GF-D8 (cell line): Measurements from ENCODE around the gene TFG.

Experiments used
- DNase-seq: peaks from one replicate; lab custom pipeline; 2025; lab: John Stamatoyannopoulos, UW

TFG gene

DNA sequence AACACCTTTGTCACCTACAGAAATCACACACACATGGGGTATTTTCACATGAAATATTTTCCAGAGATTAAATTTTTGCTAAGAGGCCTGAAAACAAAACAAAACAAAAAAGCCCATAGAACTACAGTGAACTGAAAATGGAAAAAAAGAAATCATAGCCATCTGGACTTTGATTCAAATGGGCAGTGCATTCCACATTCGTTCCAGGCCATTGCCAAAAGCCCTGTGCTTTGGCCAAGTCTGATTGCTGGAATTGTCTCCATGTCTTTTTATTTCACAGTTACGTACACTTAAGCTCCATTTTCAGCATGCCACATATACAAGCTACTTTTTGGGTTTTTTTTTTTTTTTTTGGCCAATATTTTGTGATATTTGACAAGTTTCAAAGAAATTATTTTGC lies 47.1 kb downstream of the TFG start:
- DNase-seq, result no peak

DNA sequence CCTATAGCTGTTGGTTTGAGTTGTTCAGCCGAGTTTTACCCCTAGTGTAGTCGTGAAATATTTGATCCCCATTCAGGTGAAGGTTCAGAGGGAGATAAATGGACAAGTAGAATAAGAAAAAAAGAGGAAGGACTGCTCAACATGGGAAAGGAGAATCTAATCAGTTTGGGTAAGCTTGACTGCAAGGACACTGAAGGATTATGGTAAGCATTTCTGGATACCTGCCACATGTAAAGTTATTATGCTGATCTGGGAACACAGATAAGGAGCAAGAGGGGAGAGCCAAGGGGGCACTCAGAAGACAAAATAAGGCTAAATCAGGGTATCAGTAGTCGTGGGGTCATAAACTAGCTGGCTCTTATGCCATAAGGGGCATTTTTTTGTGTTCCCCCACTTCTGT lies 49.9 kb downstream of the TFG start:
- no peak for DNase-seq

DNA sequence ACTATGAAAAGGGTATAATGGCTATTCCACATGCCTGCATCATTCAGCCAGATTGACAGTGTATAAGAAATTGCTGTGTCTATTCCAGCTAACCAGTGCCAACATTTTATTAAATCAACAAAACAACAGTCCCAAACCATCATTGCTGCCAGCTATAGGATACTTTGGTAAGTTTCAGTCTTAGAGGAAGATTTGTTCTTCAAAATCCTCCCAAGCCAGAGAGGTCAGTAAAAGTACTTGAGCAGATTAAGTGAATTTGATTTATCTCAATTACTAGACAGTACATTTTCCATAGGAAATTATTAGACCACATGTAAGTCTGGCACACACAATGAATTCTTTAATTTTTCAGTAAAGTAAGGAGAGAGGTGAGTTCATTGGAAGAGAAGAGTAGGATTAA lies 50.7 kb downstream of the TFG start:
- DNase-seq, result no peak

- no peak for DNase-seq
Measured at GRCh38 chr3:100760377-100760776, 51.1 kb downstream of the TFG start.

DNA sequence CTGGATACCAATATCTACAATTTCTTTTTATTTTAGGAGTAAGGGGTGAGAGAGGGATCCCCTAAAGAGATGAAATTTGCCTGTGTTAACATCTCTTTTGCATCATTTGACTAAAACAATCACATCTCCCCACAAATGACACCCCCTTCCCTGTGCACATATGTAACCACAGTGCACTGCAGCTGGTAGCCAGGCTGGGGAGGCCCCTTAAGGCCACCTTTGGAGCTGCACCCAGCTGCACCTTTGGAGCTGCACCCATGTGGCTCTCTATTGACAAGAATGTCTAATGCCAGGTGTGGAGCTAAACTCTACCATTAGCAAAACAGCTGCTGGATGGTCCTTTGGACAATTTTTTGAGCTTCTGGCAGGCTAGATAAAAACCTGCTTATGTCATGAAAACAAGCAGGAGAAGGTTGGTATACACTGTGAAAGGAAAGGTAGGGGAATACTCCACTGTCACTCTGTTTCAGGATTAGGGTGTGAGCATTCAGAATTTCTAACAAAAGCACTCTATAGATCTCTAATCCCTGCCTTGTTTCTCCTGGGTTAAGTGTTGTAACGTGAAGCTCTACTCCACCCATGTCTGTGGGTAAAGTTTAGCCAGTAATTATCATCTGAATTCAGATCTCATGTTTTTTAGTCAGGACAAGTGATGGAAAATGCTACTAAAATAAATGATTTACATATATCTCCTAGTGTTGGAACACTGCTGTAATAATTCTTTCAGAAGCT lies 52.1 kb downstream of the TFG start:
- DNase-seq, result no peak

DNA sequence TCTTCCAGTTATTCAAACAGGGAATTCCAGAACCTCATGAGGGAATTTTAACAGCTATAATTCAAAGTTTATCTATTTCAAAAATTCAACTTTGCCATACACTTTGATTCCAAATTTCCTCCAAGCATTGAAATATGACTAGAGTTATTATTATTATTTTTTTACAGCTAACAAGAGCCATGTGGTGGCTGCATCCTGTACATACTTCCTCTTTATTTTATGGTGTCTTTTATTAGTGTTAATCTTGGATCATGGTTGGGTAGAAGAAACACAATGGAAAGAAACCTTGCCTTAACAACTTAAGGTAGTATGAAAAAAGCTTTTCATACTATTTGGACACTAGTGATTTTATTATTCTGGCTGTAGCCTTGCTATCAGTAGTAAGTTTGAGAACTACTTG lies 52.7 kb downstream of the TFG start:
- no peak for DNase-seq

DNA sequence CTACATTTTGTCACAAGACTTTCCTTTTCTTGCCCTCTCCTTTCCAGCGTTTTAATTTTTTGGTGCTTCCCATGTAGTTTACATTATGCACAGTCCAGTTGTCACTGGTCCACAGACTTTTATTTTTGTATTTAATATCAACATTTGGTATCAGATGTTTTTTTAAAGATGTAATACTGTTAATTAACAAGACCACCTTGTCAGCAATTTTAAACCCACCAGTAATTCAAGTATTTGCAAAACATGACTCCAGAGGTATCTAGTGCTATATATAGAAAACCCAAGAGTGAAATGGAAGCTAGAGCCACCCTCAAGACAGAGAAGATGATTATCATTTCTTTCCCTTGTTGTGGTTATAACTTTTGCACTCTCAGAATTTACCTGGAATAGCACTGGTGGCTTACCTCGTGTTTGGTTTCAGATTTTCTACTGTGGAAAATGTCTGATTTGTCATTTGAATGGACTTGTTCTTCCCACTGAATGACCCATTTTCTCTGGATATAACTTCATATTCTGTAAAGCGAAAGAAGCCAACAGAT lies 56.2 kb downstream of the TFG start:
- no peak for DNase-seq

- no peak for DNase-seq
Measured at GRCh38 chr3:100766069-100766468, 56.8 kb downstream of the TFG start.

- no peak for DNase-seq
Measured at GRCh38 chr3:100769693-100770092, 60.4 kb downstream of the TFG start.

- no peak for DNase-seq
Measured at GRCh38 chr3:100775226-100775625, 65.9 kb downstream of the TFG start.

- no peak for DNase-seq
Measured at GRCh38 chr3:100775669-100776068, 66.4 kb downstream of the TFG start.

DNA sequence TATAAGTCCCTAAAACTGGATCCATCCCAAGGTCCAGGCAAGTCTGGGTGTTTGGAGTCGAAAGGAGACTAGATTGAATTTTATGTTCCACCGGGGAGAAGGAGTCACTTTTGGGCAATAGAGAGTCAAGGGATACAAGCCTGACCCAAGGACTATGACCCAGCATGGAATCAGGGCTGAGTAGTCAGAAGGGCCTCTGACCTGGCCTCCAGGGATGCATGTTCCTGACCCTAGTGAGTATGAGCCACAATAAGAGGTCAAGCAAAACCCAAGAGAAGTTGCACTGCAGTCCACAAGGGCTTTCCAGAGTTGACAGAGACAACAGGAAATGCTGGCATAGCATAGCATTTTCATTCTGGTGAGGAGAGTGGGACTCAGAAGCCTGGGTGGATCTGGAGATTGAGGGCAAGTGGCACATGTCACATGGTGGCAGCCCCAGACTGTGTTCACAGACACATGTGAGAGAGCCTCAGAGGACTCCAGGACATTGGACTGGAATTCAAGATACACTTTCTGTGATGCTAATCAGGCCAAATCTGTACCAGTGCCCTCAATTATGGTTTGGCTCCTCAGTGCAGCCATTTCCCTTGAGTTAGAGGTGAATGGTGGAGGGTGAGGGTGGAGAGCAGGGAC lies 66.9 kb downstream of the TFG start:
- DNase-seq, result no peak

DNA sequence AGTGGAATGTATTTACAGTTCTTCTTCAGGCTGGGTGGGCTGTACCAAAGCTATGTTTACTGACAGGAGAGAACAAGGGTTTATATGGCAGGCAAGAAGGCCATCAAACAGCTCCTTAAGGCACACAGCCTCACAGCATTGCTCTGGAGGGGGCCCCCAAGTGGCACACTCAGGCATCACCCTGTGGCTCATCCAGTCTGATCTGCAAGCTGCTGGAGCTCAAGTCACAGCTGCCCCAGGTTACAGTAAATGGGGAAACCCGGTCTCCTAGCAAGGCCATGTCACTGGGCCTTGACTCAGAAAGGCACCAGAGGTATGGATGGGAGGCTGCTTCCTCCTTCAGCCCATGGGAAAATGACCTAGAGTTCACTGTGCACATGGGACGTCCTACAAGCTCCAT lies 67.5 kb downstream of the TFG start:
- no peak for DNase-seq

DNA sequence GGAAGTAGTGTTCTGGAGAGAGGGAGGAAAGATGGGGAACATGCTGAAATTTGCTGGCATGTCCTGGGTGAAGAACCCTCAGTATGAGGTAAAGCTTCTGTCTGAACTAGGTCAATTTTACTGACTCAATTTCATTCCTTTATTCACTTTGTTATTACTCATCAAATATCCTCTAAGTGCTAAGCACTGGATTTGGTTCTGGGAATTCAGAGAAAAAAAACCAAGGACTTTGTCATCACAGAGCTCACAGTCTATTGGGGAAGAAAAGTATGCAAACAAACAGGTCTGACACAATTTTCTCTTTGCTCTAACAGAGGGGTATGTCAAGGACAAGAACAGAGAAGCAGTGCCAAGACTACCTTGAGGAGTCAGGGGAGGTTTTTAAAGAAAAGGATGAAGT lies 68.0 kb downstream of the TFG start:
- DNase-seq, result no peak

- no peak for DNase-seq
Measured at GRCh38 chr3:100779480-100779879, 70.2 kb downstream of the TFG start.

GRCh38 chr3:100780071-100780622 lies 70.9 kb downstream of the TFG start:
- no peak for DNase-seq

DNA sequence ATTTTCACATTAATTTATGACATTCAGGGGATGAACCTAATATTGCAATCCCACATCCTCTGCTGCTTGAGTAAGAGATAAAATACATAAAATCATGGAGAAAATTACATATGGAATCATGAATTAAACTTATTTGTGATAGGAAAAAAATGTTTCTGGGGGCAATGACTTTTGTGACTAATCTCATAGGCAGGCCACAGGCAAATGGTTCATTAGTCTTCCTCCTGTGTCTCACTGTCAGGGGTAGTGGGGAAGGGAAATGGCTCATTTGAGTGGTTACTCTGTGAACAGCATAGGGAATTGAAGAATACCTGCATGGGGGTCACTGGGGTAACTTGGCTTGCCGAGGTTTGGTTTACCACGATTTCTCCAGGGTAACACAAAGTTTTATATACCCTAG lies 72.0 kb downstream of the TFG start:
- DNase-seq, result no peak

- DNase-seq, result no peak
Measured at GRCh38 chr3:100782348-100782747, 73.1 kb downstream of the TFG start.

DNA sequence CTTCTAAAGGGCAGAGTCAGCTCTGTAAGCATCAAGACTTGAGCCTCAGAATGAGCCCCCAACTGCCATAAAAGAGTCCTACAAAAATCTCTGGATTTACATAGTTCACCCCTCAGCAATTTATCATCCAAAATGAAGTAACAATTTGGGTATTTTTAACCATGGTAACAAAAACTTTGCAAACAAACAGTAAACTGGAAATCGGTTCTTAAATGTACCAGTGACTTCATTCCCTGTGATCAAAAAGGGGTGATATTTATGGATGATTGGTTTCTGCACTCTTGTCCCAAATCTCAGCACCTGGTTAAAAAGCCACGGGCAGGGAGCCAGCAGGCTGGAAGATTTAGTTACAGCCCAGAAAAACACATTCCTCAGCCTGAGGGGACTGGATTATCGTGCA lies 73.6 kb downstream of the TFG start:
- DNase-seq, result no peak

DNA sequence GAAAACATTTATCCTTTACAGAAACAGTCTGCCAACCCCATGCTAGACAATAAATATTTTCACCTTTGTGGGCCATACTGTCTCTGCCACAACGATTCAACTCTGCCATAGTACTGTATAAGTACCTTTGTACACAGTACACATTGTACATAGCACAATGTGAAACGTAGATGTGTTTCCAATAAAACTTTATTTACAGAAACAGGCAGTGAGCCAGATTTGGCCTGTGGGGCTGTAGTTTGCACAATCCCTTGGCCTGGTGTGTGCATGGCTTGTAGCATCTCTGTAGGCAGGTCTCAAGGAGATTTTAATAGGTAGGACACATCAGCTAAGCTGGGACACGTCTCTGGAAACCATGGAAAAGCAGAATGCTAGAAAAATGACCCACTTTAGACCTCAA lies 74.3 kb downstream of the TFG start:
- DNase-seq, result no peak

- no peak for DNase-seq
Measured at GRCh38 chr3:100789579-100789978, 80.3 kb downstream of the TFG start.

DNA sequence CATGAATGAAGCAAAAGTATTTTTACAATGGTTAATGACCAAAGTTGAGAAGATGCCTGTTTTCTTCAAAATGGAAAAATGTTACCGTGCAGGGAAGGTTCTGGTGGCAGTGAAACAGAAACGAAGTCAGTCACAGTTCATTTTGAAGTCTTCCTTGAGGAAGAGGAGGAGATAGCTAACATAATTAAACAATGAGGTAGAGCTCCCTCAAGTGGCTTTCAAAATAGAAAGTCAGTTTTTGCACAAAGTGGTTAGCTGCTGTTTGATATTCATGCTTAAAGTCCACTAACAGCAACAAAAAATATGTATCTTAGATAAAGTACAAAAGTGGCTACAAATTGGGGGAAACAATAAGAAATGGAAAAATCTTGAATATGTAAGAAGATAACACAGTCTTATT lies 87.3 kb downstream of the TFG start:
- peak; percentile 13 for DNase-seq

DNA sequence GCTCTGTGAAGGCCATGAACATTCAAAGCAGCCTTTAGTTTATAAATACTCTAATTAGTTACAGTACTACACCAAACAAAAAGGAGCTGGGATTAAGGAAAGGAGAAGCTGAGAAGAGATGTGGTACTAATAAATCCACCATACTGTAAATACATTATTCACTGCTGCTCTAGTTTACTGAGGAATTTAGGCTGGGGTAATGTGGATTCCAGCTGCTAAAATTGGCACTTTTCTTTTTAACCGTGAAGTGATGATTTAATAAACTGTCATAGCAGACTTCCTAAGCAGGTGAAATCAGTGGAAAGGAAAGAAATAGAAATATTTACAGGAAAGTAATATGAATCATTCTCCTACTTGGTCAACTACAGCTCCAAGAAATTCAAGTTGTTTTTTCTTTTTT lies 88.7 kb downstream of the TFG start:
- DNase-seq, result no peak
